NB4 (cell line): Measurements from ENCODE around the gene BMPR1A.

Experiments used
- CTCF ChIP-seq: IDR thresholded peaks from one replicate; pipeline ENCODE4 v1.5.1; 2012; ENCODE audit warnings: low read depth, low read length
- MAX ChIP-seq: IDR thresholded peaks from 2 replicates; pipeline ENCODE4 v1.6.1; 2011; ENCODE audit warnings: low read depth, low read length
- MYC ChIP-seq: IDR thresholded peaks from 2 replicates; pipeline ENCODE4 v1.6.1; 2011; ENCODE audit warnings: low read depth, low read length
- POLR2A ChIP-seq: IDR thresholded peaks from 2 replicates; pipeline ENCODE4 v1.6.1; 2011; ENCODE audit warnings: mild to moderate bottlenecking; ENCODE audit not compliant: insufficient read length; ENCODE audit errors: extremely low read depth

GRCh38 chr10:86823565-86823964 lies 67.1 kb downstream of the BMPR1A start:
- TF ChIP-seq CTCF: no peak
- TF ChIP-seq POLR2A: no peak
- TF ChIP-seq MAX: no peak
- TF ChIP-seq MYC: no peak
